Activated T-helper 1 cell treated with anti-CD3 and anti-CD28 coated beads, Interleukin-12 subunit alpha, Interleukin-12 subunit beta, Interleukin-2, Interleukin-4 antibody, amounts not matched to agents 30 ng/mL and 10 ng/mL and 1 ng/mL, durations not matched to agents 14 hours and 24 hours and 36 hours (primary cell): ENCODE results near the gene ARHGAP44. TPM values are rescaled to one million over a fixed set of nuclear protein-coding genes. Genes with fewer than 3 reads are reported as not detected.

Experiments used
- DNase-seq: peaks from one replicate; pipeline ENCODE4 v3.0.0; 2021; ENCODE audit warnings: low spot score
- H3K27ac Mint-ChIP-seq: one replicate; pipeline ENCODE4 v1.8.0; 2021; ENCODE audit warnings: mild to moderate bottlenecking, mixed read lengths
- H3K27me3 Mint-ChIP-seq: one replicate; pipeline ENCODE4 v1.8.0; 2022; ENCODE audit warnings: mild to moderate bottlenecking, moderate library complexity, mixed read lengths; ENCODE audit not compliant: insufficient read depth
- H3K36me3 Mint-ChIP-seq: one replicate; pipeline ENCODE4 v1.8.0; 2021; ENCODE audit warnings: low read depth, mixed read lengths
- H3K4me1 Mint-ChIP-seq: one replicate; pipeline ENCODE4 v1.8.0; 2021; ENCODE audit warnings: low read depth, mixed read lengths
- H3K4me3 Mint-ChIP-seq: one replicate; pipeline ENCODE4 v1.8.0; 2021; ENCODE audit warnings: mild to moderate bottlenecking, moderate library complexity, mixed read lengths
- H3K9me3 Mint-ChIP-seq: one replicate; pipeline ENCODE4 v1.8.0; 2021; ENCODE audit warnings: mixed read lengths
- intact Hi-C: fragments of 100-400 bp; cut with micrococcal nuclease; formaldehyde crosslinking; loops from one replicate; pipeline ENCODE4 v1.15.1; 2024
- total RNA-seq: library from RNA; stranded (reverse); gene quantifications from 2 replicates; pipeline ENCODE4 v1.2.3, GENCODE V29; 2022

Gene ARHGAP44
- total RNA-seq, 1 donor from 2014 or later = not detected

DNA sequence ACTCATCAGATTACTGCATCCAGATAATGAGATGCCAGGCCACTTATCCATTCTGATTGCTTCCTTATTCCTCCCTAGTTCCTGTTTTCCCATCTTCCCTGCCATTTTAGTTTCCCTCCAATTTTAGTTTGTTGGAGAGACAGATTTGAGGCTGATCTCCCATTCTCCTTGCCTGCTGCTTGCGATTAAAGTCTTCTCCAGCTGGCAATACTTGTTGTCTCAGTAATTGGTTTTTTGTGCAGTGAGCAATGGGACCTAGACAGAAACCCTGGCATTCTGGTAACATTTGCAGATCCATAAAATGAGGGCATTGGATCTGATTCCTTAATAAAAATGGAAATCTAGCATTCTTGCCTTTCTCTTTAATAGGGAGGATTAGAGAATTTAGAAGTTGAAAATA is 246.1 kb downstream of the ARHGAP44 start:
- peaks cover 9% of the 10 kb centered on the region for H3K4me1 Mint-ChIP-seq
- no peak overlapping the region for H3K4me3 Mint-ChIP-seq
- peaks cover 4% of the 10 kb centered on the region for H3K9me3 Mint-ChIP-seq
- H3K27ac Mint-ChIP-seq = no peak overlapping the region
- no peaks in the 10 kb centered on the region for H3K36me3 Mint-ChIP-seq
- intact Hi-C loops = no loop called here
- no peak for DNase-seq
- H3K27me3 Mint-ChIP-seq = peaks cover 3% of the 10 kb centered on the region

DNA sequence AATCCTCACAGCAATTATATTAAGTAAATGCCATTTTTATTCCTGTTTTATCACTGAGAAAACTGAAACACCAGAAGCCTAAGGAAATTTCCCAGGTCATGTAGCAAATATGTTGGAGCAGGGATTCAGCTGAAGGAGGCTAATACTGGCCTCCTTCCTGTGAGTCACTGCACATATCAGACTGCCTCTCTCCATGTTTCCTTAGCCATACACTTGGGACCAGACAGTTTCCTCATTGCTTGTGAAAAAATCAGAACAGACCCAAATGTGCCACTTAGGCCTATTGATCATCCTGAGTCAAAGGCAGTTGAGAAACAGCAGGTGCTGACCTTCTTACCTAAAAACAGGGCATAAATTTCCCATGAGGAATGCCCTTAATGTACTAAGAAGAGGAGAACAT is 247.5 kb downstream of the ARHGAP44 start:
- Mint-ChIP-seq H3K27ac (no peak overlapping the region), H3K27me3 (peaks cover 3% of the 10 kb centered on the region), H3K36me3 (no peaks in the 10 kb centered on the region), H3K4me3 (no peak overlapping the region), H3K9me3 (peaks cover 4% of the 10 kb centered on the region), H3K4me1 (peaks cover 6% of the 10 kb centered on the region)
- no peak for DNase-seq
- intact Hi-C loops = no loop called here

DNA sequence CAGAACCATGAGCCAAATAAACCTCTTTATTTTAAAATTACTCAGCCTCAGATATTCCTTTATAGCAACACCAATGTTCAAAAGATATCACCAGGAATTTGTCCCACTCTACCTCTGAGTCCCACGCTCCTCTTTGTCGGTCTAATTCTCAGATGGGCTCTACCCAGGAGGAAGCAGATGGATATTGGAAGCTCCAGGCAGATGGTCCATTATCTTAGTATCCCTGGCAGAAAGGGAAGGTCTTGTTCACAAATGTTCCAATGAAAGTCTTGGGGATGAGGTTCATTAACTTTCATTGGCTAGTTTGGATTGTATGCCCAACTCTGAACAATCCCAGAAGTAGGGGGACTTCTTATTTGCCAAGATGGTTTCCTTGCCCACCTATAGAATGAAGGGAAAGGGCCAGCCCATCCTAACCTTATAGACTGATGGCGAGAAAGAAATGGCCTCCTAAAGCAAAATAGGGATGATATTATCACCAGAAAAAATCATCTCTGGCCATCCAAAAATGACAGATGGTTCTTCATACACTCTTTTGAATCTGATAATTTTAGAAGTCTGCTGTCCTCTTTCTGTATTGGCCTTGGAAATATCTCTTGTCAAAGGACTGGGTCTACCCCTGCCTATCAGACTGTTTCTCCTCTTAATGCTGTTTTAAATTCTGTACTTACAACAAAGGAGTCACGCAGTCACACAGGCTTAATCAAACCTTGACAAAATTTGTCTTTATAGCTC is 249.8 kb downstream of the ARHGAP44 start:
- H3K4me3 Mint-ChIP-seq = no peak overlapping the region
- H3K4me1 Mint-ChIP-seq = no peaks in the 10 kb centered on the region
- DNase-seq = no peak
- no peaks in the 10 kb centered on the region for H3K36me3 Mint-ChIP-seq
- H3K9me3 Mint-ChIP-seq = peaks cover 4% of the 10 kb centered on the region
- H3K27ac Mint-ChIP-seq = no peak overlapping the region
- H3K27me3 Mint-ChIP-seq = peaks cover 3% of the 10 kb centered on the region
- intact Hi-C loops = no loop called here

Other genes with a start within 250 kb of the ARHGAP44 start
- gene MYOCD, start 123.6 kb upstream of the ARHGAP44 start, total RNA-seq = not detected in 2 replicates
- gene ELAC2, start 228.5 kb downstream of the ARHGAP44 start, total RNA-seq = 96.9 and 98.7 TPM in 2 replicates